Neural progenitor cell (in vitro differentiated cells): Measurements from ENCODE around the gene C9orf78.

ENCODE experiments used
- EZH2 ChIP-seq: fragments of 200-600 bp; sonication (generic); IDR thresholded peaks from 2 replicates; pipeline ENCODE4 v1.6.1; 2017; ENCODE audit warnings: antibody characterized with exemption, mild to moderate bottlenecking, moderate library complexity
- TF ChIP-seq, protein P1 (sequence below): fragments of 200-600 bp; sonication (generic); IDR thresholded peaks from 2 replicates; pipeline ENCODE4 v1.5.1; 2017; ENCODE audit warnings: antibody characterized with exemption, mild to moderate bottlenecking

GRCh38 chr9:129806061-129806460 lies 29.0 kb downstream of the C9orf78 start:
- TF ChIP-seq, protein P1, sequence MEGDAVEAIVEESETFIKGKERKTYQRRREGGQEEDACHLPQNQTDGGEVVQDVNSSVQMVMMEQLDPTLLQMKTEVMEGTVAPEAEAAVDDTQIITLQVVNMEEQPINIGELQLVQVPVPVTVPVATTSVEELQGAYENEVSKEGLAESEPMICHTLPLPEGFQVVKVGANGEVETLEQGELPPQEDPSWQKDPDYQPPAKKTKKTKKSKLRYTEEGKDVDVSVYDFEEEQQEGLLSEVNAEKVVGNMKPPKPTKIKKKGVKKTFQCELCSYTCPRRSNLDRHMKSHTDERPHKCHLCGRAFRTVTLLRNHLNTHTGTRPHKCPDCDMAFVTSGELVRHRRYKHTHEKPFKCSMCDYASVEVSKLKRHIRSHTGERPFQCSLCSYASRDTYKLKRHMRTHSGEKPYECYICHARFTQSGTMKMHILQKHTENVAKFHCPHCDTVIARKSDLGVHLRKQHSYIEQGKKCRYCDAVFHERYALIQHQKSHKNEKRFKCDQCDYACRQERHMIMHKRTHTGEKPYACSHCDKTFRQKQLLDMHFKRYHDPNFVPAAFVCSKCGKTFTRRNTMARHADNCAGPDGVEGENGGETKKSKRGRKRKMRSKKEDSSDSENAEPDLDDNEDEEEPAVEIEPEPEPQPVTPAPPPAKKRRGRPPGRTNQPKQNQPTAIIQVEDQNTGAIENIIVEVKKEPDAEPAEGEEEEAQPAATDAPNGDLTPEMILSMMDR = no peak
- no peak for TF ChIP-seq EZH2
